HUES64 (cell line): ENCODE results near the gene CPAMD8.

ENCODE experiments used
- H3K27ac ChIP-seq: 2 replicates; pipeline ENCODE4 v1.7.0; 2013; ENCODE audit warnings: low read depth, low read length, inconsistent platforms
- H3K27me3 ChIP-seq: 2 replicates; pipeline ENCODE4 v1.6.1; 2013; ENCODE audit warnings: mild to moderate bottlenecking, low read length; ENCODE audit not compliant: insufficient read depth
- H3K36me3 ChIP-seq: 2 replicates; pipeline ENCODE4 v1.6.1; 2013; ENCODE audit warnings: mild to moderate bottlenecking, low read length; ENCODE audit not compliant: insufficient read depth
- H3K4me1 ChIP-seq: 2 replicates; pipeline ENCODE4 v1.6.1; 2013; ENCODE audit warnings: mild to moderate bottlenecking, low read length, moderate library complexity; ENCODE audit not compliant: insufficient read depth
- H3K4me3 ChIP-seq: 2 replicates; pipeline ENCODE4 v1.5.1; 2013; ENCODE audit warnings: mild to moderate bottlenecking, low read length, moderate library complexity
- H3K9ac ChIP-seq: 2 replicates; pipeline ENCODE4 v1.6.1; 2013; ENCODE audit warnings: mild to moderate bottlenecking, low read depth, low read length
- H3K9me3 ChIP-seq: 2 replicates; pipeline ENCODE4 v1.6.1; 2013; ENCODE audit warnings: low read depth, low read length; ENCODE audit not compliant: insufficient read depth
- WGBS: fragments of 150-250, 120-280 bp; methylation state at CpG from one replicate; pipeline ENCODE4 v1.1.7; 2013; ENCODE audit warnings: missing lambda C conversion rate; 5-methylcytosine and 5-hydroxymethylcytosine counted together

Gene CPAMD8

DNA sequence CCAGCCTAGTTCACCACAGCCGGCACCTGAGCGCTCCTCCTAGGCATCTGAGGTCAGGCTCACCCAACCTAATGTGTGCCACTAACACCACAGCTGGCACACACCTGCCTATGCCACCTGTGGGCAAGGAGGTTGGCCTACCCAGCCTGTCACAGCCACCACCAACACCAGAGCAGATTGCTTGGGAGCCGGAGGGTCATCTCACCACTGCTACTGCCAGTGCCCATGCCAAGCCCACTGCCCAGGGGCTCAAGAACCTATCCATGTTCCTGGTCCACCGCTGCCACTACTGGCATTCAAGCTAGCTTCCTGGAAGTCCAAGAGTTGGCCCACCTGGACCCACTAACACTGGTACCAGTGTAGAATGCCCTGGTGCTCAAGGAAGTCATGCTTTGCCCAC, 95.3 kb downstream of the CPAMD8 start:
- Histone ChIP-seq H3K4me3 (no peak overlapping the region), H3K36me3 (no peaks in the 10 kb centered on the region), H3K9ac (no peak overlapping the region), H3K9me3 (peaks cover 15% of the 10 kb centered on the region), H3K27ac (no peak overlapping the region), H3K27me3 (no peaks in the 10 kb centered on the region), H3K4me1 (no peaks in the 10 kb centered on the region)
- whole genome bisulfite sequencing: 96% methylated on average over 4 of the region's 4 CpGs

DNA sequence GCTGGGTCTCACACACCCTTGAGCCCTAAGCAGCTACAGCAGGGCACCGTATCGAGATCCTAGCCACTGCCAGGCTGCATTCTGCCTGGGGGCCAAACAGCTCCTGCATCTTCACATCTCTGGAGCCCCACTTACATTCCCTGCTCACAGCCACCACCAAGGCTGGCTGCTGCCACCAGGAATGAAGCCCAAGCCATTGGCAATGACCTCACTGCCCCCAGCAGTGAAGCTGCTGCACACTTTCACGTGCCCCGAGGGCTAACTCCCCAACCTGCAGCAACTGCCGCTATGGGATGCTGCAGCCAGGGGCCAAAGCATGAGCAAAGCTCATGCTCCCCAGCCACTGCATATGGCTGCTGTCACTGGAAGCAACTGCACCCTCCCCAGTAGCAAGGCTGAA, 95.9 kb downstream of the CPAMD8 start:
- Histone ChIP-seq H3K4me1 (no peaks in the 10 kb centered on the region), H3K36me3 (no peaks in the 10 kb centered on the region), H3K9ac (no peak overlapping the region), H3K27ac (no peak overlapping the region), H3K4me3 (no peak overlapping the region), H3K9me3 (peaks cover 15% of the 10 kb centered on the region), H3K27me3 (no peaks in the 10 kb centered on the region)
- WGBS: 75% methylated on average over 5 of the region's 5 CpGs

DNA sequence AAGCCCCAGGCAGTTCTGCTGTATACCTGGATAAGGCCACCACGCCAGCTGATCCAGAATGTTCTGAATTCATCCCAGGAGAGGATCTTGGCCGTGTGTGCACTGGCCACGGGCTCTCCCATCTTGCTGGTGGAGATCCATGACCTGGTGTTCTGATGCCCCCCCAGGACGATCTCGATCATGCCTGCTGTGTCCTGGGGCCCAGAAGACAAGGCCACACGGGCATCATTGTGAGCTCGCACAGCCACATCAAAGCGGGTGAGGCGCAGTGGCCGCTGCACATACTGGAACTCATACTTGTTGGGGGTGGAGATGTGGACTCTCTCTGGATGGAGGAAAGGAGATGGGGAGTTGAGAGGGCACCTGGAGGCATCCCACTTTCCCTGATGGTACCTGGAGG, 97.7 kb downstream of the CPAMD8 start:
- no peaks in the 10 kb centered on the region for H3K36me3 ChIP-seq
- 94% methylated on average over 10 of the region's 10 CpGs for WGBS
- no peaks in the 10 kb centered on the region for H3K4me1 ChIP-seq
- H3K9ac ChIP-seq: no peak overlapping the region
- H3K27ac ChIP-seq: no peak overlapping the region
- no peaks in the 10 kb centered on the region for H3K27me3 ChIP-seq
- peaks cover 6% of the 10 kb centered on the region for H3K9me3 ChIP-seq
- H3K4me3 ChIP-seq: no peak overlapping the region

DNA sequence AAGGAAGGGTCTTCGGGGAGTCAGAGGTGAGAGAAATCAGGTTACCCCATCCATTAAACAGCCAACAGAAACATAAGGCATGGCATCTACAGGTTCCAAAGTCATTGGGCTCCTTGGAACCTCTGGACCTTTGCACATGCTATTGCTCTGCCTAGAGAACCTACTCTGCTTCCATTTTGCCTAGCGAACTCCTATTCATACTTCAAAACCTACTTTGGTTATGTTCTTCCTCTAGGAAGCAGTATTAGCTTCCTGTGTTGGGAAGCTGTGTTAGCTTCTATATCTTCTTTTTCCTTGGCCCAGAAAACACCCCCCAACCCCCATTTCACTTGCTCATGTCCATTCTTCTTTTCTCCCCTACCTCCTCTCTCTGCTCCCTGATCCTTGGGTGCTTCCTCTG, 98.3 kb downstream of the CPAMD8 start:
- Histone ChIP-seq H3K4me1 (no peaks in the 10 kb centered on the region), H3K27me3 (no peaks in the 10 kb centered on the region), H3K27ac (no peak overlapping the region), H3K36me3 (no peaks in the 10 kb centered on the region), H3K9me3 (0 out of 2 replicates have a peak, but pooled peaks cover under 1% of the 10 kb centered on the region), H3K4me3 (no peak overlapping the region), H3K9ac (no peak overlapping the region)
- 92% methylated on average over 2 of the region's 2 CpGs for WGBS

DNA sequence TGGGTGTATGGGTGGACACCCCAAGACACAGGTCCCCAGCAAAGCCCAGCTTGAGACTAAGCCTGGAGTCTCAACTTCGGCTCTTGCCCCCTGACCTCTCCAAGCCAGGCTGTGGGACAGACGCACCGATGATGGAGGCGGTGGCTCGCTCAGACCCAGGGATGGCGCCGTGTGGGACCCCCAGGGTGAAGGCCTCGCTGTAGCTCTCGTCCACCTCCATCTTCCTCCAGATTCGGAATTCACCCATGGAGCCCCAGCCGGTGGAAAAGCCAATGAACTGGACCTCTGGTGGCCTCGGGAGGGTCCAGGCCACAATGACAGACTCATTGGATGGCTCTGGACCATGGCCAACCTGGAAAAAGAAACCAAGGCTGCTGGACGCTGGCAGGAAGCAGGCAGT, 98.7 kb downstream of the CPAMD8 start:
- no peaks in the 10 kb centered on the region for H3K36me3 ChIP-seq
- H3K9me3 ChIP-seq: no peaks in the 10 kb centered on the region
- no peak overlapping the region for H3K9ac ChIP-seq
- WGBS: 92% methylated on average over 13 of the region's 13 CpGs
- H3K27ac ChIP-seq: no peak overlapping the region
- no peaks in the 10 kb centered on the region for H3K4me1 ChIP-seq
- H3K27me3 ChIP-seq: no peaks in the 10 kb centered on the region
- H3K4me3 ChIP-seq: no peak overlapping the region

DNA sequence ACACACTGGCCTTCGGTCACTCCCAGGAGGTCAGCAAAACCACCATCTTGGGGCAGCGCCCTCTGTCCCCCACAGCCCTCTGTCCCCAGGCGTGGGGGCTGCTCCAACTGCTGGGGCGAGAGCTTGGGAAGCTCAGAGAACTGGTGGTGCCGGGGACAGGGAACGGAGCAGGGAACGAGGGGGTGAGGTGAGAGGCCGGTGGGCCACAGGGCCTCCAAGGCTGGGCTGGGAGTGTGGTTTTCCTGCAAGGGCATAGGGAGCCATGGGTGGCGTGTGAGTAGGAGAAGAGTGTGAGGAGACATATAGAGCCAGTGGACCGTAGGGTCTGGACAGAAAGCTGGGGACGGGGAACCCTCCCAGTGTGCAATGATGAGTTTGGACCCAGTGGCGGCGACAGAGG, 103.7 kb downstream of the CPAMD8 start:
- peaks cover 4% of the 10 kb centered on the region; the same call in 1 of the 2 replicates for H3K9me3 ChIP-seq
- H3K27me3 ChIP-seq: no peaks in the 10 kb centered on the region
- H3K4me3 ChIP-seq: no peak overlapping the region
- WGBS: 90% methylated on average over 13 of the region's 13 CpGs
- H3K36me3 ChIP-seq: no peaks in the 10 kb centered on the region
- H3K27ac ChIP-seq: no peak overlapping the region
- no peak overlapping the region for H3K9ac ChIP-seq
- no peaks in the 10 kb centered on the region for H3K4me1 ChIP-seq

DNA sequence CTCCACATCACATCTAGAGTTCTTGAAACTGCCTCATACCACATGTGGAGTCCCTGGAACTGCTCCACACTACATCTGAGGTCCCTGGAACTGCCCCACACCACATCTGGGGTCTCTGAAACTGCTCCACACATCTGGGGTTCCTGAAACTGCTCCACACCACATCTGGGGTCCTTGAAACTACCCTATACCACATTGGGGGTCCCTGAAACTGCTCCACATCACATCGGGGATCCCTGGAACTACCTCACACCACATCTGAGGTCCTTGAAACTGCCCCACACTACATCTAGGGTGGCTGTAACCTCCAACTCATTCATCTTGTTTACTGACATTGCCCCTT, 104.0 kb downstream of the CPAMD8 start:
- Histone ChIP-seq H3K36me3 (no peaks in the 10 kb centered on the region), H3K4me1 (no peaks in the 10 kb centered on the region), H3K9me3 (peaks cover 4% of the 10 kb centered on the region; the same call in 1 of the 2 replicates), H3K4me3 (no peak overlapping the region), H3K27me3 (no peaks in the 10 kb centered on the region), H3K27ac (no peak overlapping the region), H3K9ac (no peak overlapping the region)
- WGBS: 89% methylated on average over 1 of the region's 1 CpG

DNA sequence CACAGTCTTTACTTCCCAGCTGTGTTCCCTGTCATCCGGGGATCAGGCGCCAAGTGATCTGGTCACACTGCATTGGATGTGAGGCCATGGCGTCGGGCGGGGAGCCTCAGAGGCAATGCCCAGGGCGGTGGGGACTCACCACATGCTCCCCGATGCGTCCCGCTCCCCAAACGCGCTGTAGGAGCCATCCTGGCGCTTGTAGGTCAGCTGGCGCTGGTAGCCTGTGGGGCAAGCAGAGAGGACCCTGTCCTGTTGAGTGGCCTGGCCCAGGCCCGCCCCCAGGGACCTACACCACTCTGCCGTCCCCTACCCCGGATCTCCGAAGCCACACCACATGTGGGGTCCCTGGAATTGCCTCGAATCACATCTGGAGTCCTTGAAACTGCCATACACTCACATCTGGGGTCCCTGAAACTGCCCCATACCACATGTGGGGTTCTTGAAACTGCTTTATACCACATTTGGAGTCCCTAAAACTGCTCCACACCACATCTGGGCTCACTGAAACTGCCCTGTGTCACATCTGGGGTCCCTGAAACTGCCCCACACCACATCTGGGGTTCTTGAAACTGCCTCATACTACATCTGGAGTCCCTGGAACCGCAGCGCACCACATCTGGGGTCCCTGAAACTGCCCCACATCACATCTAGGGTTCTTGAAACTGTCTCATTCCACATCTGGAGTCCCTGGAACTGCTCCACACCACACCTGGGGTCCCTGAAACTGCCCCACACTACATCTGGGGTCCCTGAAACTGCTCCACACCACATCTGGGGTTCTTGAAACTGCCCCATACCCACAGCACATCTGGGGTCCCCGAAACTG, 104.6 kb downstream of the CPAMD8 start:
- Histone ChIP-seq H3K9me3 (peaks cover 4% of the 10 kb centered on the region; the same call in 1 of the 2 replicates), H3K9ac (no peak overlapping the region), H3K27ac (no peak overlapping the region), H3K4me1 (no peaks in the 10 kb centered on the region), H3K4me3 (no peak overlapping the region), H3K27me3 (no peaks in the 10 kb centered on the region), H3K36me3 (no peaks in the 10 kb centered on the region)
- WGBS: 94% methylated on average over 21 of the region's 21 CpGs

DNA sequence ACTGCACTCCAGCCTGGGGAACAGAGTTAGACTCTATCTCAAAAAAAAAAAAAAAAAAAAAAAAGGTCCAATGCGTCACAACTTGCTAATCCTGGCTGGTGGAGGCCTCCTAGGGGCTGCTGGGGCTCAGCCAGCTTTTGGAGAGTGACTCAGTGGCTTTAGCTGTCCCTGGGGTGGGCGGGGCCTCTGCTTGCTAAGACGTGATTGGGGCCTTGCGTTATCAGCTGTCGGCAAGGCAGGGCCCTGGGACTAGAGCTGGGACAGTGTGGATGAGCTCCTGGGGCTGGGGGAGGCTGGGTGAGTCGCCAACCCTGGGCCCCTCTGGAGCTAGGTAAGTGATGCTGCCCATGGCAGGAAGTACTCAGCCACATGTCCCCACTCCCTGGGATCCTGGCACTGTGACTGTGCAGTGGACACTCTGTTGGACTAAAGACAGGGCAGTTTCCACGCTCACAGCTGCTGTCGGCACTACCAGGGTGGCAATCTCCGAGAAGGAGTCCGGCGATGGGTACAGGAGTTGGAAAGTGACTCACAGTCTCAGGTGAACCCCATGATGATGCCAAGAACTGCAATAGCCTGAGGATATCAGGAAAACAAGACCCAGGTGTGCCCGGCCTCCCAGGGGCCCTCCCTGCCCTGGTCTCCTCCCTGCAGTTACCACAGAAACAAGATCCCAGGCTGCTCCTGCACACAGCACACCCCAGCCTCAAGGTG, 105.6 kb downstream of the CPAMD8 start:
- H3K9ac ChIP-seq: no peak overlapping the region
- H3K4me1 ChIP-seq: no peaks in the 10 kb centered on the region
- H3K9me3 ChIP-seq: peaks cover 4% of the 10 kb centered on the region; the same call in 1 of the 2 replicates
- no peaks in the 10 kb centered on the region for H3K27me3 ChIP-seq
- H3K4me3 ChIP-seq: no peak overlapping the region
- WGBS: 76% methylated on average over 11 of the region's 12 CpGs
- no peaks in the 10 kb centered on the region for H3K36me3 ChIP-seq
- no peak overlapping the region for H3K27ac ChIP-seq

DNA sequence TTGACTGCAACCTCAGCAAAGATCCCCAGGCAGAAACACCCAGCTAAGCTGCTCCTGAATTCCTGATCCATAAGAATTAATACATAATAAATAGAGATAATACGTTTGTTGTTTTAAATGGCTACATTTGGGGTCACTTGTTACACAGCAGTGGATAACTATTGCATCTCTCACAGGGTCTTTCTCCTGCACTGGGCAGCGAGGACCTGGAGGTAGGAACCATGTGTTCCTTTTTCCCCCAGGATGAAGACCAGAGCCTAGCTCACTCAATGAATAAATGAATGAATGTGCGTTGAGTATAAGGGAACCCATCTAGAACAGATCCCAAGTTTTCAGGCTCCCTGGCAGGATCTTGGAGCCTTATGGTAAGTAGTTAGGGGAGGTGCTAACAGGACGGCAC, 107.1 kb downstream of the CPAMD8 start:
- Histone ChIP-seq H3K27ac (no peak overlapping the region), H3K36me3 (no peaks in the 10 kb centered on the region), H3K4me1 (no peaks in the 10 kb centered on the region), H3K9ac (no peak overlapping the region), H3K9me3 (peaks cover 4% of the 10 kb centered on the region; the same call in 1 of the 2 replicates), H3K4me3 (no peak overlapping the region), H3K27me3 (no peaks in the 10 kb centered on the region)
- WGBS: 75% methylated on average over 4 of the region's 4 CpGs

DNA sequence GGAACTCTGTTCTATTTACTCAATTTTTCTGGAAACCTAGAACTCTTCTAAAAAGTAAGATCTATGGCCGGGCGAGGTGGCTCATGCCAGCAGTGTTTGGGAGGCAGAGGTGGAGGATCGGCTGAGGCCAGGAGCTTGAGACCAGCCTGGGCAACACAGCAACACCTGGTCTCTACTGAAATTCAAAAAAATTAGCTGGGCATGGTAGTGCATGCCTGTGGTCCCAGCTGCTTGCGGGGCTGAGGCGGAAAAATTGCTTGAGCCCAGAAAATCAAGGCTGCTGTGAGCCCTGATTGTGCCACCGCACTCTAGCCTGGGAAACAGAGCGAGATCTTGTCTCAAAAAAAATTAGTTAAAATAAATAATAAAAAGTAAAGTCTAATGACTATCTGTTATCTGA, 109.2 kb downstream of the CPAMD8 start:
- Histone ChIP-seq H3K9ac (no peak overlapping the region), H3K36me3 (no peaks in the 10 kb centered on the region; the same call in 1 of the 2 replicates), H3K9me3 (peaks cover 16% of the 10 kb centered on the region), H3K27ac (no peak overlapping the region), H3K27me3 (no peaks in the 10 kb centered on the region), H3K4me3 (no peak overlapping the region), H3K4me1 (no peaks in the 10 kb centered on the region)
- WGBS: 75% methylated on average over 5 of the region's 7 CpGs
